Upper lobe of right lung (tissue), 1 donor: ENCODE data around the gene IL1RAPL1. TPM values are rescaled to one million over a fixed set of nuclear protein-coding genes. Genes with fewer than 3 reads are reported as not detected.

Experiments
- ATAC-seq: fragments of 200-7000 bp; cut with Tn5 transposase; one replicate; pipeline ENCODE4 v1.9.1; 2020; ENCODE audit warnings: mild to moderate bottlenecking, moderate library complexity
- DNase-seq: peaks from one replicate; pipeline ENCODE4 v3.0.0-alpha.2; 2020
- H3K27ac ChIP-seq: fragments of 200-600 bp; one replicate; pipeline ENCODE4 v1.8.0; 2022
- H3K27me3 ChIP-seq: fragments of 200-600 bp; one replicate; pipeline ENCODE4 v1.8.0; 2022; ENCODE audit warnings: mild to moderate bottlenecking
- H3K36me3 ChIP-seq: fragments of 200-600 bp; one replicate; pipeline ENCODE4 v1.8.0; 2022
- H3K4me1 ChIP-seq: fragments of 200-600 bp; one replicate; pipeline ENCODE4 v1.8.0; 2022
- H3K4me3 ChIP-seq: fragments of 200-600 bp; one replicate; pipeline ENCODE4 v1.8.0; 2022; ENCODE audit warnings: mild to moderate bottlenecking
- H3K9me3 ChIP-seq: fragments of 200-600 bp; one replicate; pipeline ENCODE4 v1.8.0; 2022
- CTCF ChIP-seq: fragments of 200-600 bp; IDR thresholded peaks from one replicate; pipeline ENCODE4 v1.8.0; 2022; ENCODE audit warnings: antibody characterized with exemption
- intact Hi-C: fragments of 100-400 bp; cut with DNase I; formaldehyde crosslinking; loops from one replicate; pipeline ENCODE4 v1.11.0; 2022
- total RNA-seq: library from RNA; stranded (reverse); fragmentation: NEBNext Ultra II Directional; extraction: Animal tissue kit (Norgen Biotek cat#: 25700); gene quantifications from one replicate; pipeline ENCODE4 v1.2.1, GENCODE V29; 2021
- donor health status: DM: no; HTN: yes; CAD: no; lungs with severe emphysema.

IL1RAPL1 gene
- total RNA-seq, 1 donor from 2014 or later, result not detected

- no peak for ATAC-seq
- Histone ChIP-seq H3K36me3 (no peaks in the 10 kb centered on the region), H3K27me3 (no peaks in the 10 kb centered on the region), H3K9me3 (no peaks in the 10 kb centered on the region), H3K4me1 (no peaks in the 10 kb centered on the region), H3K4me3 (no peak overlapping the region), H3K27ac (no peak overlapping the region)
- DNase-seq, result no peak
- intact Hi-C loops, result no loop called here
- TF ChIP-seq CTCF, result no peak
Observed at GRCh38 chrX:29922607-29923006, 1335.4 kb downstream of the IL1RAPL1 start.

- Histone ChIP-seq H3K4me1 (no peaks in the 10 kb centered on the region), H3K4me3 (no peak overlapping the region), H3K36me3 (no peaks in the 10 kb centered on the region), H3K9me3 (no peaks in the 10 kb centered on the region), H3K27me3 (no peaks in the 10 kb centered on the region), H3K27ac (no peak overlapping the region)
- intact Hi-C loops, result no loop called here
- no peak for DNase-seq
- TF ChIP-seq CTCF, result no peak
- ATAC-seq, result no peak
Observed at GRCh38 chrX:29926056-29926455, 1338.8 kb downstream of the IL1RAPL1 start.

GRCh38 chrX:29926659-29927058 lies 1339.4 kb downstream of the IL1RAPL1 start:
- no peak for TF ChIP-seq CTCF
- H3K4me3 ChIP-seq, result no peak overlapping the region
- no peaks in the 10 kb centered on the region for H3K27me3 ChIP-seq
- H3K9me3 ChIP-seq, result no peaks in the 10 kb centered on the region
- H3K4me1 ChIP-seq, result no peaks in the 10 kb centered on the region
- no peak for ATAC-seq
- intact Hi-C loops, result no loop called here
- no peaks in the 10 kb centered on the region for H3K36me3 ChIP-seq
- no peak overlapping the region for H3K27ac ChIP-seq
- no peak for DNase-seq

GRCh38 chrX:29935455-29935854 lies 1348.2 kb downstream of the IL1RAPL1 start:
- Histone ChIP-seq H3K4me1 (no peaks in the 10 kb centered on the region), H3K4me3 (no peak overlapping the region), H3K27me3 (no peaks in the 10 kb centered on the region), H3K36me3 (no peaks in the 10 kb centered on the region), H3K9me3 (no peaks in the 10 kb centered on the region), H3K27ac (no peak overlapping the region)
- intact Hi-C loops, result no loop called here
- no peak for ATAC-seq
- no peak for TF ChIP-seq CTCF
- no peak for DNase-seq

- Histone ChIP-seq H3K27me3 (no peaks in the 10 kb centered on the region), H3K36me3 (no peaks in the 10 kb centered on the region), H3K4me1 (no peaks in the 10 kb centered on the region), H3K4me3 (no peak overlapping the region), H3K9me3 (no peaks in the 10 kb centered on the region), H3K27ac (no peak overlapping the region)
- intact Hi-C loops, result no loop called here
- no peak for ATAC-seq
- DNase-seq, result no peak
- no peak for TF ChIP-seq CTCF
Observed at GRCh38 chrX:29940750-29941149, 1353.5 kb downstream of the IL1RAPL1 start.

- no peak for TF ChIP-seq CTCF
- H3K27me3 ChIP-seq, result no peaks in the 10 kb centered on the region
- H3K4me1 ChIP-seq, result no peaks in the 10 kb centered on the region
- no peak overlapping the region for H3K4me3 ChIP-seq
- DNase-seq, result no peak
- no peaks in the 10 kb centered on the region for H3K9me3 ChIP-seq
- ATAC-seq, result no peak
- H3K36me3 ChIP-seq, result no peaks in the 10 kb centered on the region
- intact Hi-C loops, result no loop called here
- H3K27ac ChIP-seq, result no peak overlapping the region
Observed at GRCh38 chrX:29941287-29941686, 1354.0 kb downstream of the IL1RAPL1 start.
